Body of pancreas (tissue), 4 donors: Measurements from ENCODE around the gene TMEM9.

ENCODE experiments used
- CTCF ChIP-seq, 7 experiments: fragments of 450-650 bp in 4 of 7; fragments of 200-600 bp in 3 of 7; sonication (generic) in 3 of 7; IDR thresholded peaks; one replicate each; pipeline ENCODE4 v1.5.1; 2016 to 2019; ENCODE audit warnings: antibody characterized with exemption in 7 of 7
- POLR2A ChIP-seq, 3 donors: fragments of 450-650 bp; IDR thresholded peaks; one replicate each; pipeline ENCODE4 v1.6.1; 2016; ENCODE audit warnings: antibody characterized with exemption in 3 of 3, mild to moderate bottlenecking in 2 of 3

- no peak for TF ChIP-seq CTCF (IDR thresholded peaks at IDR 0.05)
- TF ChIP-seq POLR2A (IDR thresholded peaks at IDR 0.05), result no peak
Measured at GRCh38 chr1:201194046-201194445, 39.8 kb upstream of the TMEM9 start.
